Duodenal mucosa (tissue), 2 donors: ENCODE data around the gene ZDHHC14.

Experiments used
- H3K27ac ChIP-seq: one replicate; pipeline ENCODE4 v1.7.0; 2013; ENCODE audit warnings: low read depth, low read length
- H3K27me3 ChIP-seq, 2 donors: one replicate each; pipeline ENCODE4 v1.7.0; 2013; ENCODE audit warnings: low read length in 2 of 2, control low read depth in 1 of 2; ENCODE audit not compliant: insufficient read depth in 2 of 2, control insufficient read depth in 1 of 2
- H3K36me3 ChIP-seq, 2 donors: one replicate each; pipeline ENCODE4 v1.7.0; 2013; ENCODE audit warnings: low read length in 2 of 2, control low read depth in 1 of 2; ENCODE audit not compliant: insufficient read depth in 2 of 2, control insufficient read depth in 1 of 2
- H3K4me1 ChIP-seq, 2 donors: one replicate each; pipeline ENCODE4 v1.7.0; 2013; ENCODE audit warnings: low read length in 2 of 2, control low read depth in 1 of 2; ENCODE audit not compliant: insufficient read depth in 2 of 2, control insufficient read depth in 1 of 2
- H3K4me3 ChIP-seq, 2 donors: one replicate each; pipeline ENCODE4 v1.7.0; 2013; ENCODE audit warnings: low read length in 2 of 2, low read depth in 1 of 2
- H3K9ac ChIP-seq, 2 donors: one replicate each; pipeline ENCODE4 v1.7.0; 2013; ENCODE audit warnings: low read length in 2 of 2, low read depth in 1 of 2
- H3K9me3 ChIP-seq, 2 donors: one replicate each; pipeline ENCODE4 v1.7.0; 2013; ENCODE audit warnings: low read length in 2 of 2, control low read depth in 1 of 2; ENCODE audit not compliant: control insufficient read depth in 1 of 2

ZDHHC14 gene

GRCh38 chr6:157519255-157520116 lies 138.5 kb downstream of the ZDHHC14 start:
- no peaks in the 10 kb centered on the region for H3K9me3 ChIP-seq
- H3K4me1 ChIP-seq = peaks cover 0 to 4% of the 10 kb centered on the region in 2 donors
- H3K9ac ChIP-seq = no peak overlapping the region
- no peaks in the 10 kb centered on the region for H3K36me3 ChIP-seq
- H3K27me3 ChIP-seq = no peaks in the 10 kb centered on the region
- no peak overlapping the region for H3K4me3 ChIP-seq
- no peak overlapping the region for H3K27ac ChIP-seq

- H3K27ac ChIP-seq = no peak overlapping the region
- no peak overlapping the region for H3K4me3 ChIP-seq
- H3K4me1 ChIP-seq = peaks cover 0 to 4% of the 10 kb centered on the region in 2 donors
- H3K9ac ChIP-seq = no peak overlapping the region
- H3K9me3 ChIP-seq = no peaks in the 10 kb centered on the region
- no peaks in the 10 kb centered on the region for H3K36me3 ChIP-seq
- H3K27me3 ChIP-seq = no peaks in the 10 kb centered on the region
These were observed 139.1 kb downstream of the ZDHHC14 start for GRCh38 chr6:157520117-157520406.

GRCh38 chr6:157520596-157521361 lies 139.8 kb downstream of the ZDHHC14 start:
- Histone ChIP-seq H3K27ac (no peak overlapping the region), H3K36me3 (no peaks in the 10 kb centered on the region), H3K4me3 (no peak overlapping the region), H3K9ac (no peak overlapping the region), H3K4me1 (peaks cover 0 to 4% of the 10 kb centered on the region in 2 donors), H3K27me3 (no peaks in the 10 kb centered on the region), H3K9me3 (no peaks in the 10 kb centered on the region)

GRCh38 chr6:157521362-157522335 lies 140.7 kb downstream of the ZDHHC14 start:
- H3K36me3 ChIP-seq = no peaks in the 10 kb centered on the region
- H3K9ac ChIP-seq = no peak overlapping the region
- H3K4me3 ChIP-seq = no peak overlapping the region
- no peaks in the 10 kb centered on the region for H3K27me3 ChIP-seq
- H3K4me1 ChIP-seq = peaks cover 0 to 4% of the 10 kb centered on the region in 2 donors
- H3K9me3 ChIP-seq = no peaks in the 10 kb centered on the region
- H3K27ac ChIP-seq = no peak overlapping the region

- Histone ChIP-seq H3K9me3 (no peaks in the 10 kb centered on the region), H3K27me3 (no peaks in the 10 kb centered on the region), H3K4me1 (peaks cover 4 to 10% of the 10 kb centered on the region in 2 donors), H3K36me3 (no peaks in the 10 kb centered on the region), H3K27ac (no peak overlapping the region), H3K9ac (no peak overlapping the region), H3K4me3 (no peak overlapping the region)
These were observed 141.5 kb downstream of the ZDHHC14 start for GRCh38 chr6:157522472-157522871.

GRCh38 chr6:157524735-157525134 lies 143.7 kb downstream of the ZDHHC14 start:
- H3K4me3 ChIP-seq = no peak overlapping the region
- H3K27ac ChIP-seq = no peak overlapping the region
- no peaks in the 10 kb centered on the region for H3K9me3 ChIP-seq
- H3K36me3 ChIP-seq = no peaks in the 10 kb centered on the region
- H3K9ac ChIP-seq = no peak overlapping the region
- no peaks in the 10 kb centered on the region for H3K27me3 ChIP-seq
- H3K4me1 ChIP-seq = peaks cover 8 to 12% of the 10 kb centered on the region in 2 donors

- Histone ChIP-seq H3K36me3 (no peaks in the 10 kb centered on the region), H3K27me3 (no peaks in the 10 kb centered on the region), H3K9ac (no peak overlapping the region), H3K27ac (no peak overlapping the region), H3K9me3 (no peaks in the 10 kb centered on the region), H3K4me3 (no peak overlapping the region), H3K4me1 (peaks cover 8 to 12% of the 10 kb centered on the region in 2 donors)
These were observed 144.4 kb downstream of the ZDHHC14 start for GRCh38 chr6:157525292-157525889.

GRCh38 chr6:157525918-157526425 lies 145.0 kb downstream of the ZDHHC14 start:
- no peaks in the 10 kb centered on the region for H3K36me3 ChIP-seq
- no peak overlapping the region for H3K9ac ChIP-seq
- peaks cover 8 to 12% of the 10 kb centered on the region in 2 donors for H3K4me1 ChIP-seq
- no peaks in the 10 kb centered on the region for H3K9me3 ChIP-seq
- H3K27ac ChIP-seq = no peak overlapping the region
- H3K27me3 ChIP-seq = no peaks in the 10 kb centered on the region
- no peak overlapping the region for H3K4me3 ChIP-seq

- Histone ChIP-seq H3K9ac (no peak overlapping the region), H3K27me3 (no peaks in the 10 kb centered on the region), H3K36me3 (no peaks in the 10 kb centered on the region), H3K4me1 (peaks cover 20 to 24% of the 10 kb centered on the region in 2 donors), H3K4me3 (no peak overlapping the region), H3K9me3 (no peaks in the 10 kb centered on the region), H3K27ac (no peak overlapping the region)
These were observed 146.5 kb downstream of the ZDHHC14 start for GRCh38 chr6:157527471-157527907.
